Measurements from ENCODE around the gene PDIA2.
A peak's percentile ranks its signal among the peaks of the same experiment; 100 is the strongest.

Gene PDIA2

DNA sequence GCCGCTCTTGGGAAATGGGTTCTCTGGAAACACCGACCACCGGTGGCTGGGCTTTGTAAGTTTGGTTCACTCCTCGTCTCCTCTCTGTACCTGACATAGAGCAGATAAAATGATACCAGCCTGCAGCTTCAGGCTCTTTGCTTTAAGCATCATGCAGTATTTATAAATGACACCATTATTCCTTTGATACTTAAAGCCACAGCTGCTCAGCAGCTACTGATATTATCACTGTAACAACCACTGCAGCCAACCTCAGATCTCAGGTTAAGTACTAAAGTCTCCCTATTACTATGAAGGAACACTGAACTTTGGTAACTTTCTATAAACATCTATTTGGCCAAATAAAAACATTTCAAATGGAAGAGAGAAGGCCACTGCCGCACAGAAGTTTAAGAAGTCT, 34.6 kb downstream of the PDIA2 start:
- H2AFZ ChIP-seq (ENCODE audit: low read depth), result no peak overlapping the region
- no peaks in the 10 kb centered on the region for H3K36me3 ChIP-seq (ENCODE audit: insufficient read depth)
- TF ChIP-seq, protein P1, sequence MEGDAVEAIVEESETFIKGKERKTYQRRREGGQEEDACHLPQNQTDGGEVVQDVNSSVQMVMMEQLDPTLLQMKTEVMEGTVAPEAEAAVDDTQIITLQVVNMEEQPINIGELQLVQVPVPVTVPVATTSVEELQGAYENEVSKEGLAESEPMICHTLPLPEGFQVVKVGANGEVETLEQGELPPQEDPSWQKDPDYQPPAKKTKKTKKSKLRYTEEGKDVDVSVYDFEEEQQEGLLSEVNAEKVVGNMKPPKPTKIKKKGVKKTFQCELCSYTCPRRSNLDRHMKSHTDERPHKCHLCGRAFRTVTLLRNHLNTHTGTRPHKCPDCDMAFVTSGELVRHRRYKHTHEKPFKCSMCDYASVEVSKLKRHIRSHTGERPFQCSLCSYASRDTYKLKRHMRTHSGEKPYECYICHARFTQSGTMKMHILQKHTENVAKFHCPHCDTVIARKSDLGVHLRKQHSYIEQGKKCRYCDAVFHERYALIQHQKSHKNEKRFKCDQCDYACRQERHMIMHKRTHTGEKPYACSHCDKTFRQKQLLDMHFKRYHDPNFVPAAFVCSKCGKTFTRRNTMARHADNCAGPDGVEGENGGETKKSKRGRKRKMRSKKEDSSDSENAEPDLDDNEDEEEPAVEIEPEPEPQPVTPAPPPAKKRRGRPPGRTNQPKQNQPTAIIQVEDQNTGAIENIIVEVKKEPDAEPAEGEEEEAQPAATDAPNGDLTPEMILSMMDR (conservative IDR thresholded peaks at IDR 0.05; ENCODE audit: low read depth, low read length), result no peak
- no peaks in the 10 kb centered on the region for H4K20me1 ChIP-seq (ENCODE audit: insufficient read depth)
- no peaks in the 10 kb centered on the region for H3K27me3 ChIP-seq (ENCODE audit: insufficient read depth, low read depth)
- H3K9ac ChIP-seq, result no peak overlapping the region
- no peaks in the 10 kb centered on the region for H3K4me1 ChIP-seq (ENCODE audit: low read depth, poor library complexity, severe bottlenecking)
- no peak overlapping the region for H3K4me3 ChIP-seq (IDR thresholded peaks at IDR 0.05; ENCODE audit: insufficient read depth, low read depth, low read length)
- H3K27ac ChIP-seq, result no peak overlapping the region
- H3K4me2 ChIP-seq, result no peak overlapping the region
- H3K79me2 ChIP-seq (ENCODE audit: insufficient read depth, low read depth), result peaks cover 21% of the 10 kb centered on the region; the same call in 1 of the 2 replicates

DNA sequence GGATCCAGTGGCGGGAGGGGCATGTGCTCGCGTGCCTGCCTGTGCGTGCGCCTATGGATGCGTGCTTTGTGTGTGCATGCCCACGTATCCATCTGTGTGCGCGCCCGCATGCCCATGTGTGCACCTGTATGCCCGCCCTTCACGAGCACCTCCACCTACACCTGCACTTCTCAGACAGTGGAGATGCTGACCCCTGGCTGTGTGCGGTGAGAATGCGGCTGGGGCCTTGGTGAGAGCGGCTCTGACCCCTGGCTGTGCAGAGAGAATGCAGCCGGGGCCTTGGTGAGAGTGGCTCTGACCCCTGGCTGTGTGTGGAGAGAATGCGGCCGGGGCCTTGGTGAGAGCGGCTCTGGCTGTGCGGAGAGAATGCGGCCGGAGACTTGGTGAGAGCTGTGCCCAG, 35.7 kb downstream of the PDIA2 start:
- TF ChIP-seq, protein P1 (conservative IDR thresholded peaks at IDR 0.05; ENCODE audit: low read depth, low read length), result 0 out of 2 replicates have a peak, but pooled peaks have one; percentile 25
- H3K36me3 ChIP-seq (ENCODE audit: insufficient read depth), result no peaks in the 10 kb centered on the region
- no peak overlapping the region for H2AFZ ChIP-seq (ENCODE audit: low read depth)
- no peaks in the 10 kb centered on the region for H3K4me1 ChIP-seq (ENCODE audit: low read depth, poor library complexity, severe bottlenecking)
- no peaks in the 10 kb centered on the region for H3K27me3 ChIP-seq (ENCODE audit: insufficient read depth, low read depth)
- H3K9ac ChIP-seq, result no peak overlapping the region
- H3K4me2 ChIP-seq, result no peak overlapping the region
- H3K4me3 ChIP-seq (IDR thresholded peaks at IDR 0.05; ENCODE audit: insufficient read depth, low read depth, low read length), result no peak overlapping the region
- H3K27ac ChIP-seq, result no peak overlapping the region
- H4K20me1 ChIP-seq (ENCODE audit: insufficient read depth), result no peaks in the 10 kb centered on the region
- peaks cover 21% of the 10 kb centered on the region; the same call in 1 of the 2 replicates for H3K79me2 ChIP-seq (ENCODE audit: insufficient read depth, low read depth)

- no peak overlapping the region for H3K4me2 ChIP-seq
- no peaks in the 10 kb centered on the region for H3K27me3 ChIP-seq (ENCODE audit: insufficient read depth, low read depth)
- no peak overlapping the region for H3K27ac ChIP-seq
- no peaks in the 10 kb centered on the region for H3K4me1 ChIP-seq (ENCODE audit: low read depth, poor library complexity, severe bottlenecking)
- no peaks in the 10 kb centered on the region for H4K20me1 ChIP-seq (ENCODE audit: insufficient read depth)
- no peak overlapping the region for H3K9ac ChIP-seq
- no peaks in the 10 kb centered on the region for H3K36me3 ChIP-seq (ENCODE audit: insufficient read depth)
- H3K4me3 ChIP-seq (IDR thresholded peaks at IDR 0.05; ENCODE audit: insufficient read depth, low read depth, low read length), result no peak overlapping the region
- TF ChIP-seq, protein P1 (conservative IDR thresholded peaks at IDR 0.05; ENCODE audit: low read depth, low read length), result no peak
- H3K79me2 ChIP-seq (ENCODE audit: insufficient read depth, low read depth), result peaks cover 21% of the 10 kb centered on the region; the same call in 1 of the 2 replicates
- no peak overlapping the region for H2AFZ ChIP-seq (ENCODE audit: low read depth)
These were observed 37.2 kb downstream of the PDIA2 start for GRCh38 chr16:320206-320605.

- Histone ChIP-seq H3K79me2 (ENCODE audit: insufficient read depth, low read depth) (peaks cover 21% of the 10 kb centered on the region; the same call in 1 of the 2 replicates), H3K36me3 (ENCODE audit: insufficient read depth) (no peaks in the 10 kb centered on the region), H3K9ac (no peak overlapping the region), H3K27me3 (ENCODE audit: insufficient read depth, low read depth) (no peaks in the 10 kb centered on the region), H4K20me1 (ENCODE audit: insufficient read depth) (no peaks in the 10 kb centered on the region), H3K4me1 (ENCODE audit: low read depth, poor library complexity, severe bottlenecking) (no peaks in the 10 kb centered on the region), H3K4me2 (no peak overlapping the region), H2AFZ (ENCODE audit: low read depth) (no peak overlapping the region), H3K27ac (no peak overlapping the region), H3K4me3 (IDR thresholded peaks at IDR 0.05; ENCODE audit: insufficient read depth, low read depth, low read length) (no peak overlapping the region)
- TF ChIP-seq, protein P1 (conservative IDR thresholded peaks at IDR 0.05; ENCODE audit: low read depth, low read length), result no peak
These were observed 38.6 kb downstream of the PDIA2 start for GRCh38 chr16:321532-321931.

All from KMS-11 (cell line).